ENCODE results near the gene ADAMTS4.

GRCh38 chr1:161200421-161200991 is 1.7 kb upstream of the ADAMTS4 start:
- TF ChIP-seq CTCF (IDR thresholded peaks at IDR 0.05) (no peak), POLR2A (IDR thresholded peaks at IDR 0.05) (no peak), POLR2AphosphoS5 (IDR thresholded peaks at IDR 0.05) (no peak), EP300 (IDR thresholded peaks at IDR 0.05) (no peak)

Measured in suprapubic skin (tissue), 4 donors.